K562 (cell line): ENCODE measurements around the gene PLXDC2. TPM values are rescaled to one million over a fixed set of nuclear protein-coding genes. Genes with fewer than 3 reads are reported as not detected.

Experiments used
- ATAC-seq: fragments of 200-7000 bp; cut with Tn5 transposase; 3 replicates; pipeline ENCODE4 v1.9.1; 2020; ENCODE audit warnings: moderate library complexity
- BruUV-seq: library from RNA; stranded (reverse); fragments of 400-500 nt; replicated peaks from 2 replicates; lab custom pipeline; 2021; lab: Mats Ljungman, UMichigan
- CTCF ChIA-PET: fragments of 300-600 bp; formaldehyde crosslinking; extraction: SDS; loops from one replicate; lab custom pipeline; 2021; ENCODE audit warnings: low intra/inter-chr PET ratio; lab: Yijun Ruan, JAX
- POLR2A ChIA-PET: fragments of 300-600, 350-650 bp; sonication (Branson Sonifier 250); formaldehyde crosslinking; extraction: SDS; loops from one replicate; lab custom pipeline; 2021; ENCODE audit warnings: antibody characterized with exemption, inconsistent platforms; lab: Yijun Ruan, JAX
- DNase-seq, 4 experiments: peaks; one replicate each; pipeline versions ENCODE4 v3.0.0 to v3.0.0-alpha.2; 2011 to 2018; ENCODE audit warnings: low spot score in 3 of 4, mixed read lengths in 3 of 4; ENCODE audit errors: extremely low read depth in 1 of 4
- FAIRE-seq: peaks from 2 replicates; lab custom pipeline; 2011; peaks lifted over from hg19 to GRCh38; lab: Jason Lieb, UNC
- H2AFZ ChIP-seq: 2 replicates; pipeline ENCODE4 v1.6.0; 2011; ENCODE audit warnings: low read depth, low read length, control low read depth, inconsistent platforms
- H3K27ac ChIP-seq: fragments of 200-600 bp; 3 replicates; pipeline ENCODE4 v1.8.0; 2011; ENCODE audit warnings: low read depth, mild to moderate bottlenecking, control low read depth, inconsistent platforms, low read length, moderate library complexity, mixed read lengths; ENCODE audit errors: extremely low read depth
- H3K27me3 ChIP-seq, 2 experiments: fragments of 300-600 bp in 1 of 2; 2 replicates in 1 of 2; 3 replicates in 1 of 2; pipeline versions ENCODE4 v1.6.0 to v1.8.0; 2011; ENCODE audit warnings: inconsistent platforms in 2 of 2, low read length in 2 of 2, mild to moderate bottlenecking in 1 of 2, mixed read lengths in 1 of 2, moderate library complexity in 1 of 2; ENCODE audit not compliant: control insufficient read depth in 2 of 2, insufficient read depth in 2 of 2
- H3K36me3 ChIP-seq: fragments of 300-600 bp; 3 replicates; pipeline ENCODE4 v1.8.0; 2011; ENCODE audit warnings: mild to moderate bottlenecking, low read length, inconsistent platforms; ENCODE audit not compliant: control insufficient read depth, insufficient read depth
- H3K4me1 ChIP-seq, 2 experiments: fragments of 200-600 bp in 1 of 2; replicated peaks in 1 of 2; 2 replicates in 1 of 2; 3 replicates in 1 of 2; pipeline versions ENCODE4 v1.5.1 to v1.8.0; 2011; ENCODE audit warnings: inconsistent platforms in 2 of 2, low read length in 2 of 2, mild to moderate bottlenecking in 1 of 2, mixed read lengths in 1 of 2, moderate library complexity in 1 of 2; ENCODE audit not compliant: control insufficient read depth in 2 of 2, insufficient read depth in 2 of 2
- H3K4me2 ChIP-seq: 2 replicates; pipeline ENCODE4 v1.6.1; 2011; ENCODE audit warnings: low read length, control low read depth, inconsistent platforms, mixed read lengths; ENCODE audit not compliant: insufficient read depth
- H3K4me3 ChIP-seq: fragments of 200-600 bp; sonication (generic), shearing (Covaris generic); 2 replicates; pipeline ENCODE4 v1.5.1; 2016; ENCODE audit warnings: control low read depth, inconsistent platforms
- H3K79me2 ChIP-seq: fragments of 200-600 bp; 3 replicates; pipeline ENCODE4 v1.8.0; 2011; ENCODE audit warnings: low read length, inconsistent platforms; ENCODE audit not compliant: control insufficient read depth, insufficient read depth
- H3K9ac ChIP-seq, 2 experiments: 2 replicates each; pipeline versions ENCODE4 v1.6.0 to v1.6.1; 2011; ENCODE audit warnings: low read depth in 2 of 2, low read length in 2 of 2, control low read depth in 1 of 2, inconsistent platforms in 1 of 2, mild to moderate bottlenecking in 1 of 2, mixed read lengths in 1 of 2; ENCODE audit not compliant: insufficient read depth in 1 of 2
- H3K9me1 ChIP-seq: one replicate; pipeline ENCODE4 v1.6.0; 2011; ENCODE audit warnings: inconsistent platforms, mild to moderate bottlenecking, low read length, moderate library complexity; ENCODE audit not compliant: control insufficient read depth, insufficient read depth
- H3K9me3 ChIP-seq: replicated peaks from 2 replicates; pipeline ENCODE4 v1.5.1; 2011; ENCODE audit warnings: low read depth, low read length, inconsistent platforms; ENCODE audit not compliant: control insufficient read depth, insufficient read depth
- H4K20me1 ChIP-seq: replicated peaks from 2 replicates; pipeline ENCODE4 v1.6.1; 2011; ENCODE audit warnings: low read length, inconsistent platforms, mixed read lengths; ENCODE audit not compliant: control insufficient read depth, insufficient read depth
- ETS2 ChIP-seq: IDR thresholded peaks from 2 replicates; pipeline ENCODE4 v1.6.1; 2016; ENCODE audit warnings: borderline replicate concordance, missing genetic modification characterization, mild to moderate bottlenecking, moderate library complexity, missing compliant biosample characterization; ENCODE audit not compliant: poor library complexity, severe bottlenecking
- EWSR1 ChIP-seq: fragments of 450-650 bp; IDR thresholded peaks from 2 replicates; pipeline ENCODE4 v1.6.1; 2018; ENCODE audit warnings: borderline replicate concordance, mild to moderate bottlenecking, low read depth, moderate library complexity; ENCODE audit not compliant: partially characterized antibody
- NR1H2 ChIP-seq: sonication (generic); formaldehyde crosslinking; IDR thresholded peaks from 2 replicates; pipeline ENCODE4 v1.4.0; 2020; ENCODE audit warnings: mild to moderate bottlenecking, missing genetic modification reagents
- RAD21 ChIP-seq, 2 experiments: fragments of 250-450 bp in 1 of 2; fragments of 450-650 bp in 1 of 2; sonication (Bioruptor Pico) in 1 of 2; formaldehyde crosslinking in 1 of 2; IDR thresholded peaks in 1 of 2; conservative IDR thresholded peaks in 1 of 2; 2 replicates each; pipeline versions ENCODE4 v1.4.0 to v1.8.0; 2020 to 2022; ENCODE audit warnings: mild to moderate bottlenecking in 2 of 2, moderate library complexity in 1 of 2
- TAF15 ChIP-seq: fragments of 200-400 bp; formaldehyde crosslinking; IDR thresholded peaks from 2 replicates; pipeline ENCODE4 v1.6.1; 2017; ENCODE audit warnings: mild to moderate bottlenecking, low read depth, low read length, moderate library complexity
- ZKSCAN8 ChIP-seq: fragments of 200-800 bp; sonication (Bioruptor generic); IDR thresholded peaks from 2 replicates; pipeline ENCODE4 v1.6.1; 2016; ENCODE audit warnings: missing genetic modification characterization, missing compliant biosample characterization
- WGBS: fragments of 100-300 bp; shearing (Covaris generic); methylation state at CpG from one replicate; pipeline ENCODE4 v1.1.6; 2016; ENCODE audit warnings: low coverage, mixed read lengths; ENCODE audit not compliant: insufficient coverage; ENCODE audit errors: missing lambda C conversion rate; 5-methylcytosine and 5-hydroxymethylcytosine counted together
- in situ Hi-C: fragments of 300-500 bp; cut with MboI; formaldehyde crosslinking; loops from 4 replicates; pipeline ENCODE4 v1.15.0; 2018; ENCODE audit warnings: inconsistent platforms, mixed read lengths
- intact Hi-C: fragments of 100-400 bp; cut with micrococcal nuclease; formaldehyde crosslinking; loops from 2 replicates; pipeline ENCODE4 v1.14.2; 2022
- polyA plus RNA-seq, 8 experiments: library from polyadenylated mRNA; depleted of rRNA in 4 of 8; stranded (reverse) in 5 of 8; unstranded in 3 of 8; fragments of >200 nt; fragmentation: Nextera tagmentation in 2 of 8; fragmentation: Illumina TruSeq in 1 of 8; extraction: Ambion mirVana in 2 of 8; extraction: Trizol in 1 of 8; gene quantifications; 2 replicates each; pipeline versions ENCODE4 v1.2.1 to v1.2.3, GENCODE V29; 2011 to 2014; ENCODE audit warnings: inconsistent platforms in 1 of 8, missing spikeins in 1 of 8
- total RNA-seq, 7 experiments: library from RNA; depleted of rRNA in 6 of 7; stranded (reverse); fragments of >200 nt in 6 of 7; fragmentation: Illumina TruSeq in 2 of 7; extraction: Trizol in 2 of 7; gene quantifications; 2 replicates each; pipeline versions ENCODE4 v1.2.1 to v1.2.3, GENCODE V29; 2011 to 2021; ENCODE audit warnings: low replicate concordance in 1 of 7
- TF ChIP-seq, protein P1 (sequence below): sonication (generic); formaldehyde crosslinking; IDR thresholded peaks from 2 replicates; pipeline ENCODE4 v1.8.1; 2023; ENCODE audit warnings: mild to moderate bottlenecking, missing genetic modification reagents, moderate library complexity
- TF ChIP-seq, protein P2 (sequence below): sonication (generic); formaldehyde crosslinking; IDR thresholded peaks from 2 replicates; pipeline ENCODE4 v1.4.0; 2020; ENCODE audit warnings: mild to moderate bottlenecking, missing genetic modification reagents
- TF ChIP-seq, protein P3 (sequence below): fragments of 450-650 bp; IDR thresholded peaks from one replicate; pipeline ENCODE4 v1.6.1; 2018; ENCODE audit warnings: mild to moderate bottlenecking, moderate library complexity; ENCODE audit not compliant: partially characterized antibody
- TF ChIP-seq, protein P4 (sequence below): fragments of 250-450 bp; sonication (Bioruptor Pico); IDR thresholded peaks from 2 replicates; pipeline ENCODE4 v1.8.0; 2021; ENCODE audit warnings: moderate library complexity, mild to moderate bottlenecking, inconsistent platforms
- TF ChIP-seq, protein P5 (sequence below): fragments of 450-650 bp; formaldehyde crosslinking; IDR thresholded peaks from 2 replicates; pipeline ENCODE4 v1.4.0; 2022; ENCODE audit warnings: mild to moderate bottlenecking, moderate library complexity
- TF ChIP-seq, protein P6 (sequence below): fragments of 450-650 bp; formaldehyde crosslinking; IDR thresholded peaks from 2 replicates; pipeline ENCODE4 v1.4.0; 2022; ENCODE audit warnings: missing genetic modification characterization

PLXDC2 gene
- total and polyA plus RNA-seq, 9 of the 15 experiments (the other 6 are each of a cell fraction or from before 2014, with no cell fraction given), result 0.01 to 0.33 (median 0.10) TPM; not detected in 3

DNA sequence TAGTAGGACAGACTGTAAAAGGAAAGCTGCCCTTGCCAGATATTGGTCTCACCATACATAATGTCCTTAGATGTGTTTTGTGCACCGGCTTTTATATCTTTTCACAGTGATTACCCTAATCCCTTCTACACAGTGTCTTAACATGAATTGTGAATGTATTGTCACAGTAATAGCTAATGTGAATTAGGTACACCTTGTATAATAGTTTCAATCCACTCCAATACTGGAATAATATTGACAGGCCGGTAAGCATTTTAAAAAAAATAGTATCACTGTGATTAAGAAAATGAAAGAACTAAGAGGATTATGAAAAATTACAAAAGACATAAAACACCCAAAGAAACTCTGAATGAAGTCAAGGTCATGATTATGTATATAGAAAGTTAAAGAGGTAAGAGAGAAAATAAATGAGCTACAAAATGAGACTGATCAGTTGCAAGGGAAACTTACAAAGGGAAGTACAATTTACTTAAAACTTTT is 420.9 kb downstream of the PLXDC2 start:
- POLR2A ChIA-PET, result no interaction called here
- in situ Hi-C loops, result no loop called here
- no peak for TF ChIP-seq ETS2 (tag)
- TF ChIP-seq TAF15, result no peak
- no peak for TF ChIP-seq ZKSCAN8 (CRISPR knock-in tag)
- TF ChIP-seq, protein P1, sequence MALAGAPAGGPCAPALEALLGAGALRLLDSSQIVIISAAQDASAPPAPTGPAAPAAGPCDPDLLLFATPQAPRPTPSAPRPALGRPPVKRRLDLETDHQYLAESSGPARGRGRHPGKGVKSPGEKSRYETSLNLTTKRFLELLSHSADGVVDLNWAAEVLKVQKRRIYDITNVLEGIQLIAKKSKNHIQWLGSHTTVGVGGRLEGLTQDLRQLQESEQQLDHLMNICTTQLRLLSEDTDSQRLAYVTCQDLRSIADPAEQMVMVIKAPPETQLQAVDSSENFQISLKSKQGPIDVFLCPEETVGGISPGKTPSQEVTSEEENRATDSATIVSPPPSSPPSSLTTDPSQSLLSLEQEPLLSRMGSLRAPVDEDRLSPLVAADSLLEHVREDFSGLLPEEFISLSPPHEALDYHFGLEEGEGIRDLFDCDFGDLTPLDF (CRISPR knock-in tag), result no peak
- TF ChIP-seq, protein P2, sequence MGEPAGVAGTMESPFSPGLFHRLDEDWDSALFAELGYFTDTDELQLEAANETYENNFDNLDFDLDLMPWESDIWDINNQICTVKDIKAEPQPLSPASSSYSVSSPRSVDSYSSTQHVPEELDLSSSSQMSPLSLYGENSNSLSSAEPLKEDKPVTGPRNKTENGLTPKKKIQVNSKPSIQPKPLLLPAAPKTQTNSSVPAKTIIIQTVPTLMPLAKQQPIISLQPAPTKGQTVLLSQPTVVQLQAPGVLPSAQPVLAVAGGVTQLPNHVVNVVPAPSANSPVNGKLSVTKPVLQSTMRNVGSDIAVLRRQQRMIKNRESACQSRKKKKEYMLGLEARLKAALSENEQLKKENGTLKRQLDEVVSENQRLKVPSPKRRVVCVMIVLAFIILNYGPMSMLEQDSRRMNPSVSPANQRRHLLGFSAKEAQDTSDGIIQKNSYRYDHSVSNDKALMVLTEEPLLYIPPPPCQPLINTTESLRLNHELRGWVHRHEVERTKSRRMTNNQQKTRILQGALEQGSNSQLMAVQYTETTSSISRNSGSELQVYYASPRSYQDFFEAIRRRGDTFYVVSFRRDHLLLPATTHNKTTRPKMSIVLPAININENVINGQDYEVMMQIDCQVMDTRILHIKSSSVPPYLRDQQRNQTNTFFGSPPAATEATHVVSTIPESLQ, result no peak
- TF ChIP-seq NR1H2 (CRISPR knock-in tag), result no peak
- TF ChIP-seq, protein P3, sequence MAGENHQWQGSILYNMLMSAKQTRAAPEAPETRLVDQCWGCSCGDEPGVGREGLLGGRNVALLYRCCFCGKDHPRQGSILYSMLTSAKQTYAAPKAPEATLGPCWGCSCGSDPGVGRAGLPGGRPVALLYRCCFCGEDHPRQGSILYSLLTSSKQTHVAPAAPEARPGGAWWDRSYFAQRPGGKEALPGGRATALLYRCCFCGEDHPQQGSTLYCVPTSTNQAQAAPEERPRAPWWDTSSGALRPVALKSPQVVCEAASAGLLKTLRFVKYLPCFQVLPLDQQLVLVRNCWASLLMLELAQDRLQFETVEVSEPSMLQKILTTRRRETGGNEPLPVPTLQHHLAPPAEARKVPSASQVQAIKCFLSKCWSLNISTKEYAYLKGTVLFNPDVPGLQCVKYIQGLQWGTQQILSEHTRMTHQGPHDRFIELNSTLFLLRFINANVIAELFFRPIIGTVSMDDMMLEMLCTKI, result no peak
- TF ChIP-seq, protein P4, sequence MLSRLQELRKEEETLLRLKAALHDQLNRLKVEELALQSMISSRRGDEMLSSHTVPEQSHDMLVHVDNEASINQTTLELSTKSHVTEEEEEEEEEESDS (CRISPR knock-in tag), result no peak
- TF ChIP-seq, protein P5, sequence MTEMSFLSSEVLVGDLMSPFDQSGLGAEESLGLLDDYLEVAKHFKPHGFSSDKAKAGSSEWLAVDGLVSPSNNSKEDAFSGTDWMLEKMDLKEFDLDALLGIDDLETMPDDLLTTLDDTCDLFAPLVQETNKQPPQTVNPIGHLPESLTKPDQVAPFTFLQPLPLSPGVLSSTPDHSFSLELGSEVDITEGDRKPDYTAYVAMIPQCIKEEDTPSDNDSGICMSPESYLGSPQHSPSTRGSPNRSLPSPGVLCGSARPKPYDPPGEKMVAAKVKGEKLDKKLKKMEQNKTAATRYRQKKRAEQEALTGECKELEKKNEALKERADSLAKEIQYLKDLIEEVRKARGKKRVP (CRISPR knock-in tag), result no peak
- TF ChIP-seq EWSR1, result no peak
- no peak for TF ChIP-seq RAD21 (CRISPR knock-in tag; conservative IDR thresholded peaks at IDR 0.05 in 1 of 2, IDR thresholded peaks at IDR 0.05 in 1 of 2)
- TF ChIP-seq, protein P6, sequence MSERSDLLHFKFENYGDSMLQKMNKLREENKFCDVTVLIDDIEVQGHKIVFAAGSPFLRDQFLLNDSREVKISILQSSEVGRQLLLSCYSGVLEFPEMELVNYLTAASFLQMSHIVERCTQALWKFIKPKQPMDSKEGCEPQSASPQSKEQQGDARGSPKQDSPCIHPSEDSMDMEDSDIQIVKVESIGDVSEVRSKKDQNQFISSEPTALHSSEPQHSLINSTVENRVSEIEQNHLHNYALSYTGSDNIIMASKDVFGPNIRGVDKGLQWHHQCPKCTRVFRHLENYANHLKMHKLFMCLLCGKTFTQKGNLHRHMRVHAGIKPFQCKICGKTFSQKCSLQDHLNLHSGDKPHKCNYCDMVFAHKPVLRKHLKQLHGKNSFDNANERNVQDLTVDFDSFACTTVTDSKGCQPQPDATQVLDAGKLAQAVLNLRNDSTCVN, result no peak

More for the DNA sequence above, 420.9 kb downstream of the PLXDC2 start:
- Histone ChIP-seq H3K9me1 (no peaks in the 10 kb centered on the region), H3K79me2 (no peaks in the 10 kb centered on the region), H3K9me3 (no peaks in the 10 kb centered on the region), H4K20me1 (no peaks in the 10 kb centered on the region), H3K4me2 (no peak overlapping the region), H3K27ac (no peak overlapping the region), H3K4me1 (no peaks in the 10 kb centered on the region), H3K9ac (no peak overlapping the region), H3K27me3 (no peaks in the 10 kb centered on the region), H3K36me3 (no peaks in the 10 kb centered on the region), H3K4me3 (no peak overlapping the region), H2AFZ (no peak overlapping the region)
- ATAC-seq (no peak), DNase-seq (no peak), FAIRE-seq (no peak)
- intact Hi-C loops, result no loop called here
- BruUV-seq, result no TSS peak
- CTCF ChIA-PET, result no interaction called here
- 3% methylated on average over 2 of the region's 2 CpGs for WGBS
